H1 (cell line): ENCODE results near the gene KIF11. TPM values are rescaled to one million over a fixed set of nuclear protein-coding genes. Genes with fewer than 3 reads are reported as not detected.

Experiments
- CBX5 ChIP-seq: fragments of 300-800, 300-1000 bp; sonication (generic); IDR thresholded peaks from 2 replicates; pipeline ENCODE4 v1.7.1; 2016; ENCODE audit warnings: antibody characterized with exemption, low read length, low read depth
- CHD2 ChIP-seq: IDR thresholded peaks from 2 replicates; pipeline ENCODE4 v1.6.1; 2012; ENCODE audit warnings: low read length, improper control_type of control experiment
- GTF2F1 ChIP-seq: IDR thresholded peaks from 2 replicates; pipeline ENCODE4 v1.6.1; 2012; ENCODE audit warnings: low read depth, low read length, improper control_type of control experiment, borderline replicate concordance
- POLR2A ChIP-seq, 2 experiments: IDR thresholded peaks; 1 replicate in 1 of 2; 2 replicates in 1 of 2; pipeline ENCODE4 v1.6.1; 2011; ENCODE audit warnings: low read depth in 2 of 2, low read length in 2 of 2, mild to moderate bottlenecking in 2 of 2; ENCODE audit errors: control extremely low read depth in 1 of 2
- POLR2AphosphoS5 ChIP-seq: IDR thresholded peaks from 2 replicates; pipeline ENCODE4 v1.6.1; 2011; ENCODE audit warnings: low read depth, low read length
- POU5F1 ChIP-seq: IDR thresholded peaks from 2 replicates; pipeline ENCODE4 v1.6.1; 2011; ENCODE audit warnings: low read depth, mild to moderate bottlenecking, low read length, moderate library complexity
- RAD21 ChIP-seq, 2 experiments: IDR thresholded peaks in 1 of 2; conservative IDR thresholded peaks in 1 of 2; 2 replicates each; pipeline ENCODE4 v1.6.1; 2011; ENCODE audit warnings: low read depth in 2 of 2, low read length in 2 of 2, improper control_type of control experiment in 1 of 2, inconsistent platforms in 1 of 2, mild to moderate bottlenecking in 1 of 2, moderate library complexity in 1 of 2
- TAF7 ChIP-seq: optimal IDR thresholded peaks from 2 replicates; pipeline ENCODE3; 2011; ENCODE audit warnings: low read depth, mild to moderate bottlenecking, inconsistent platforms, low read length, moderate library complexity, borderline replicate concordance
- YY1 ChIP-seq: IDR thresholded peaks from 2 replicates; pipeline ENCODE4 v1.6.1; 2011; ENCODE audit warnings: low read depth, mild to moderate bottlenecking, low read length
- ZNF274 ChIP-seq: IDR thresholded peaks from 2 replicates; pipeline ENCODE4 v1.7.0; 2012; ENCODE audit warnings: low read length, borderline replicate concordance; ENCODE audit errors: extremely low read depth
- polyA plus RNA-seq, 7 experiments: library from polyadenylated mRNA; depleted of rRNA in 3 of 7; stranded (reverse) in 5 of 7; unstranded in 2 of 7; fragments of >200 nt in 5 of 7; fragments of 200-250 nt in 2 of 7; gene quantifications; 1 replicate in 5 of 7; 2 replicates in 1 of 7; 4 replicates in 1 of 7; pipeline versions ENCODE4 v1.2.1 to v1.2.3, GENCODE V29; 2011 to 2013; ENCODE audit warnings: missing spikeins in 2 of 7, mixed read lengths in 2 of 7
- total RNA-seq: library from RNA; stranded (reverse); fragmentation: NEBNext Ultra II Directional; extraction: Animal tissue kit (Norgen Biotek cat#: 25700); gene quantifications from 2 replicates; pipeline ENCODE4 v1.2.1, GENCODE V29; 2021
- TF ChIP-seq, protein P1 (sequence below): fragments of 300-600 bp; sonication (generic); IDR thresholded peaks from 2 replicates; pipeline ENCODE4 v1.7.1; 2012; ENCODE audit warnings: low read length, moderate library complexity, mild to moderate bottlenecking, inconsistent platforms; ENCODE audit not compliant: insufficient replicate concordance

KIF11 gene
- total and polyA plus RNA-seq, 2 of the 8 experiments (the other 6 are each of a cell fraction or from before 2014, with no cell fraction given) = 11.1 to 59.2 TPM

DNA sequence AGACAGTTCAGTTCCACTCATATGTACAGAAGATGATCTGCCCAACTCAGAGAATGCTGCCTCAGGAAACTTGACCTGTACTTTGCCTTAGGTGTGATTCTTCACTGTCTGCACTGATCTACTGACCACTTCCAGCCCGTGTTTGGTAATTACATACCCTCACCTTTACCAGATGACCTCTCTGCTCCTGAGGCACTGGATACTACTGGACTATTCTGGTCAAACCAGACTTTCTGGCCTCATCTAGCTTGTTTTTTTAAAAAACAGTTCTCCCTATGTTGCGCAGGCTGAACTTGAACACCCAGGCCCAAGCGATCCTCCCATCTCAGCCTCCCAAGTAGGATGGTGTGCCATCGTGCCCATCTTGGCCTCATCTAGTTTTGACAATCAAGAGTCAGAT is 45.3 kb upstream of the KIF11 start (continued):
- TF ChIP-seq, protein P1, sequence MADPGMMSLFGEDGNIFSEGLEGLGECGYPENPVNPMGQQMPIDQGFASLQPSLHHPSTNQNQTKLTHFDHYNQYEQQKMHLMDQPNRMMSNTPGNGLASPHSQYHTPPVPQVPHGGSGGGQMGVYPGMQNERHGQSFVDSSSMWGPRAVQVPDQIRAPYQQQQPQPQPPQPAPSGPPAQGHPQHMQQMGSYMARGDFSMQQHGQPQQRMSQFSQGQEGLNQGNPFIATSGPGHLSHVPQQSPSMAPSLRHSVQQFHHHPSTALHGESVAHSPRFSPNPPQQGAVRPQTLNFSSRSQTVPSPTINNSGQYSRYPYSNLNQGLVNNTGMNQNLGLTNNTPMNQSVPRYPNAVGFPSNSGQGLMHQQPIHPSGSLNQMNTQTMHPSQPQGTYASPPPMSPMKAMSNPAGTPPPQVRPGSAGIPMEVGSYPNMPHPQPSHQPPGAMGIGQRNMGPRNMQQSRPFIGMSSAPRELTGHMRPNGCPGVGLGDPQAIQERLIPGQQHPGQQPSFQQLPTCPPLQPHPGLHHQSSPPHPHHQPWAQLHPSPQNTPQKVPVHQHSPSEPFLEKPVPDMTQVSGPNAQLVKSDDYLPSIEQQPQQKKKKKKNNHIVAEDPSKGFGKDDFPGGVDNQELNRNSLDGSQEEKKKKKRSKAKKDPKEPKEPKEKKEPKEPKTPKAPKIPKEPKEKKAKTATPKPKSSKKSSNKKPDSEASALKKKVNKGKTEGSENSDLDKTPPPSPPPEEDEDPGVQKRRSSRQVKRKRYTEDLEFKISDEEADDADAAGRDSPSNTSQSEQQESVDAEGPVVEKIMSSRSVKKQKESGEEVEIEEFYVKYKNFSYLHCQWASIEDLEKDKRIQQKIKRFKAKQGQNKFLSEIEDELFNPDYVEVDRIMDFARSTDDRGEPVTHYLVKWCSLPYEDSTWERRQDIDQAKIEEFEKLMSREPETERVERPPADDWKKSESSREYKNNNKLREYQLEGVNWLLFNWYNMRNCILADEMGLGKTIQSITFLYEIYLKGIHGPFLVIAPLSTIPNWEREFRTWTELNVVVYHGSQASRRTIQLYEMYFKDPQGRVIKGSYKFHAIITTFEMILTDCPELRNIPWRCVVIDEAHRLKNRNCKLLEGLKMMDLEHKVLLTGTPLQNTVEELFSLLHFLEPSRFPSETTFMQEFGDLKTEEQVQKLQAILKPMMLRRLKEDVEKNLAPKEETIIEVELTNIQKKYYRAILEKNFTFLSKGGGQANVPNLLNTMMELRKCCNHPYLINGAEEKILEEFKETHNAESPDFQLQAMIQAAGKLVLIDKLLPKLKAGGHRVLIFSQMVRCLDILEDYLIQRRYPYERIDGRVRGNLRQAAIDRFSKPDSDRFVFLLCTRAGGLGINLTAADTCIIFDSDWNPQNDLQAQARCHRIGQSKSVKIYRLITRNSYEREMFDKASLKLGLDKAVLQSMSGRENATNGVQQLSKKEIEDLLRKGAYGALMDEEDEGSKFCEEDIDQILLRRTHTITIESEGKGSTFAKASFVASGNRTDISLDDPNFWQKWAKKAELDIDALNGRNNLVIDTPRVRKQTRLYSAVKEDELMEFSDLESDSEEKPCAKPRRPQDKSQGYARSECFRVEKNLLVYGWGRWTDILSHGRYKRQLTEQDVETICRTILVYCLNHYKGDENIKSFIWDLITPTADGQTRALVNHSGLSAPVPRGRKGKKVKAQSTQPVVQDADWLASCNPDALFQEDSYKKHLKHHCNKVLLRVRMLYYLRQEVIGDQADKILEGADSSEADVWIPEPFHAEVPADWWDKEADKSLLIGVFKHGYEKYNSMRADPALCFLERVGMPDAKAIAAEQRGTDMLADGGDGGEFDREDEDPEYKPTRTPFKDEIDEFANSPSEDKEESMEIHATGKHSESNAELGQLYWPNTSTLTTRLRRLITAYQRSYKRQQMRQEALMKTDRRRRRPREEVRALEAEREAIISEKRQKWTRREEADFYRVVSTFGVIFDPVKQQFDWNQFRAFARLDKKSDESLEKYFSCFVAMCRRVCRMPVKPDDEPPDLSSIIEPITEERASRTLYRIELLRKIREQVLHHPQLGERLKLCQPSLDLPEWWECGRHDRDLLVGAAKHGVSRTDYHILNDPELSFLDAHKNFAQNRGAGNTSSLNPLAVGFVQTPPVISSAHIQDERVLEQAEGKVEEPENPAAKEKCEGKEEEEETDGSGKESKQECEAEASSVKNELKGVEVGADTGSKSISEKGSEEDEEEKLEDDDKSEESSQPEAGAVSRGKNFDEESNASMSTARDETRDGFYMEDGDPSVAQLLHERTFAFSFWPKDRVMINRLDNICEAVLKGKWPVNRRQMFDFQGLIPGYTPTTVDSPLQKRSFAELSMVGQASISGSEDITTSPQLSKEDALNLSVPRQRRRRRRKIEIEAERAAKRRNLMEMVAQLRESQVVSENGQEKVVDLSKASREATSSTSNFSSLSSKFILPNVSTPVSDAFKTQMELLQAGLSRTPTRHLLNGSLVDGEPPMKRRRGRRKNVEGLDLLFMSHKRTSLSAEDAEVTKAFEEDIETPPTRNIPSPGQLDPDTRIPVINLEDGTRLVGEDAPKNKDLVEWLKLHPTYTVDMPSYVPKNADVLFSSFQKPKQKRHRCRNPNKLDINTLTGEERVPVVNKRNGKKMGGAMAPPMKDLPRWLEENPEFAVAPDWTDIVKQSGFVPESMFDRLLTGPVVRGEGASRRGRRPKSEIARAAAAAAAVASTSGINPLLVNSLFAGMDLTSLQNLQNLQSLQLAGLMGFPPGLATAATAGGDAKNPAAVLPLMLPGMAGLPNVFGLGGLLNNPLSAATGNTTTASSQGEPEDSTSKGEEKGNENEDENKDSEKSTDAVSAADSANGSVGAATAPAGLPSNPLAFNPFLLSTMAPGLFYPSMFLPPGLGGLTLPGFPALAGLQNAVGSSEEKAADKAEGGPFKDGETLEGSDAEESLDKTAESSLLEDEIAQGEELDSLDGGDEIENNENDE = no peak
- TF ChIP-seq CBX5 (no peak), ZNF274 (no peak), POLR2A (IDR thresholded peaks at IDR 0.05; ENCODE audit: control extremely low read depth in 1 of 2, low read depth in 2 of 2, low read length in 2 of 2) (no peak), GTF2F1 (no peak), RAD21 (IDR thresholded peaks at IDR 0.05 in 1 of 2, conservative IDR thresholded peaks at IDR 0.05 in 1 of 2; ENCODE audit: low read depth in 2 of 2, low read length in 2 of 2) (no peak), POLR2AphosphoS5 (no peak), CHD2 (no peak), TAF7 (no peak), POU5F1 (no peak), YY1 (no peak)
